ENCODE results near the gene MAML2. TPM values are rescaled to one million over a fixed set of nuclear protein-coding genes. Genes with fewer than 3 reads are reported as not detected.

MAML2 gene
- polyA plus RNA-seq, 4 donors = 27.8 to 33.5 (median 32.1) TPM

DNA sequence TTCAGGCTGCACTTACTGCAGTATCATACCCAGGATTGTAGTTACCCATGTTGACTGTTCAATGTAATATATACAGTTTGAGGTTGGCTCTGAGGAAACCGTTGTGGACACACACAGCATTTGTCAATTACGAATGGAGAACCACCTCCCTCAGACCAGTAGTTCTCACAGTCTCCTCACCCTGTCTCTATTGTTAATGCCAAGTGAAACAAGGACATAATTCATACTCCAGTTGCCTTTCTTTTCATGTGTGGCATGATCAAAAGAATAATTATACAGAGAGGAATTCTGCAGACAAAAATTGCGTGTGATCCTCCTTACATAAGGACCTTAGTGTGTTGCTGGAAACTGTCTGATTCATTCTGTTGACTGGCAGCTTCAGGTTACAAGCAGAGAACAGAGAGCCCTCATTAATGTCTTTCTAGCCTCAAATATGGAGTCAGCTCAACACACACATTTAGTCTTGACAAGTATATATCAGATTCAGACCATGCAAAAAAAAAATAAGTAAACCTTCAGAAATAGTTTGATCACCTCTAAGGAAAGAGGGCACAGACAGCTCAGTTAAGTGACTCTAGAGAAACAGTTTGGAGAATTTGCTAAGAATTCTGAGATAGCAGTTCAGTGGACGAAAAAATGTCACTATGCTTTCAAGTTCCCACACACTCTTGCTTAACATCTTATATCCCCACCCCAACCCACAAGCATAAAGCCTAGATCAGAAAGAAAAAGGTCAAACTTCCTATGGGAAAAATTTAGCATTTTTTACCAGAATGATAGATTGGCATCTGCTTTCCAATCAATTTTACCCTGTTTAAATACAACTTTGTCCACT, 96.1 kb downstream of the MAML2 start:
- no peak for DNase-seq (ENCODE audit: low read depth in 4 of 4, low spot score in 3 of 4)

DNA sequence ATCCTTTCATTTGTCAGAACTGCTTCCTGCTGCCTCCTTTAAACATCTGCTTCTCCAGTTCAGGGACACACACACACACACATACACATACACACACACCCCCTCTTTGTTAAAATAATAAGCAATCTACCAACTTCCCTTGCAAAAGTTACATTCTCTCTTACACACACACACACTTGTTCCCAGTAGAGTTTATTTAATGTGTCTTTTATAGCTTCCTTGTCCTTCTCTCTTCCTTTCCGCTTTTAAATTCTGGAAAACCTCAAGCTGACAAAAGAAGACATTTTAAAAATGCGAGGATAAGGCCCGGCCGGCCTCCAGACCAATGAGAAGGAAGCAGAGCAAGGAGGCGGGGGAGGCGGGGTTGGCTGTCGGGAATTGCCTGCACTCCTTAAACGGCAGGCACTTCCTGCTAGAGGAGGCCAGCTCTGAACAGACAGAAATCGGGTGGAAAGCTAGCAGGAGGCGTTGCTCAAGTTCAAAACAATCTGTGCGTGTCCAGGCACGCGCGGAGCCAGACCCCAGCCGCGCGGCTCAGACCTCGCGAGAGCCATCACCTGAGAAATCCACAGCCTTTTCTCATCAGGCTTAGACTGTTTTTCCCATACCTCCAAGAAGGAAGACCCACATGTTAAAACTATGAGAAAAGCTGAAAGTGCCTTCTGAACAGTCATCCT, 99.9 kb downstream of the MAML2 start:
- DNase-seq (ENCODE audit: low read depth in 4 of 4, low spot score in 3 of 4) = peak; percentile 89 to 95 (median 92)

GRCh38 chr11:96242191-96242847, 100.7 kb downstream of the MAML2 start:
- DNase-seq (ENCODE audit: low read depth in 4 of 4, low spot score in 3 of 4) = no peak

- no peak for DNase-seq (ENCODE audit: low read depth in 4 of 4, low spot score in 3 of 4)
These were observed 101.6 kb downstream of the MAML2 start for GRCh38 chr11:96241331-96241841.

DNA sequence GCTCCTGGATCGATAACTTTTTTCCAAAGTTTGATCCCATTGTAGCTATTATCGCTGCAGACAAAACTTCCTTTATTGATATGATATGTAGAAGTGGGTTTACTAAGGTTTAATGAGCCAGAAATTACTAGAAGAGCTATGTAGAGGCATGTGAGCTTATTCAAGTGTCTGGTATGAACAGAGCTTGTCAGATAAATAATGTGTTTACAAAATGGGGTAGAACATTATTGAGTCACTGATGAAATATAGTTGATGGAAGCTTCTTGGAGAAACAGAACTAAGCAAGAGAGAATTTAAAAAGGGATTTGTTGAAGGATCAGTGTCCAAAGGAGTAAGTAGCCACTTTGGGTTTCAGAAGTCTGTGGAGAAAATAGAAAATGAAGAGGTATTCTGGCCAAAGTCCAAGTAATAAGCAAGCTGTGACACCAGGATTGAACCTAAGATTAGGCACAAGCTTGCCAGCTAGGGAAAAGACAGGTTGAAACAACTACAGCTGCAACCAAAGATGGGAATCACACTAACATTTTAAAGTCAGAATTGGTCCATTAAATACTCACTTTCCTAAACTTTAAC, 104.3 kb downstream of the MAML2 start:
- no peak for DNase-seq (ENCODE audit: low read depth in 4 of 4, low spot score in 3 of 4)

GRCh38 chr11:96237766-96238266, 105.2 kb downstream of the MAML2 start:
- DNase-seq (ENCODE audit: low read depth in 4 of 4, low spot score in 3 of 4) = no peak

- no peak for DNase-seq (ENCODE audit: low read depth in 4 of 4, low spot score in 3 of 4)
These were observed 107.2 kb downstream of the MAML2 start for GRCh38 chr11:96235751-96236150.

DNA sequence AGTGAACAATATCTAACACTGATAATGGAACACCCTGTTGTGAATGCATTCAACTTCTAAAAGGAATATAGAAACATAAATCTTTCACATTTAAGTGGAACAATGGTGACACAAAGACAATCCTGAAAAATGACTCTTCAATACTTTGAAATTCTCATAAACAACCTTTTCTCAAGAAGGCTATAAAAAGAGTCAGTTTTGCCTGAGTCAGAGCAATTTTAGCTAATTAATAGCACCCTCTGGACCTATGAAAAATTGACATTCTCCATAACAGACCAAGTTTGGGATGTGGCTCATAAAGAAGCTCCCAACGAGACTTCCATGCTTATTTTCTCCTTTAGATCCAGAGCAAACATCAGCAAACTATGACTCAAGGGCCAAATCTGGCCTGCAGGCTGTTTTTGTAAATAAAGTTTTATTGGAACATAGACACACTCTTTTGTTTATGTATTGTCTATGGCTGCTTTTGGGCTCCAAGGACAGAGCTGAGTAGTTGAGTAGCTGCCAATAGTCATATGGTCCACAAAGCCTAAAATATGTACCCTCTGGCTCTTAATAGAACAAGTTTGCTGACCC, 108.0 kb downstream of the MAML2 start:
- no peak for DNase-seq (ENCODE audit: low read depth in 4 of 4, low spot score in 3 of 4)

DNA sequence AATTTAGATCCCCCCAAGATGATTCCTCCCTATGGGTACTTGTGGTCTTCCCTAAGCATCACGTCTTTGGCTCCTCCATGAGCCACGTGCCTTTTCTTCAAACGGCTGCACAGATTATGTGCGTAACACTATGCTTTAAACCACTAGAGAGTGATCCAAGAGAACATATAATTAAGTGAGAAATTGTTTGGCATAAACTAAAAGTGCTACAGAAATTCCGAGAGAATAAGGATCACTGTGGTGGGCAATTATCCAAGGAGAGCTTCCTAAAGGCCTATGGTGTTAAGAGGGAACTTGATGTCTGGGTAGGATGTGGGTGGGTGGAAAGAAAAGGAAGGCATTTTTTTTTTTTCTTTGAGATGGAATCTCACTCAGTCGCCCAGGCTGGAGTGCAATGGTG, 110.9 kb downstream of the MAML2 start:
- DNase-seq (ENCODE audit: low read depth in 4 of 4, low spot score in 3 of 4) = no peak

- DNase-seq (ENCODE audit: low read depth in 4 of 4, low spot score in 3 of 4) = no peak
These were observed 112.3 kb downstream of the MAML2 start for GRCh38 chr11:96230686-96231085.

- no peak for DNase-seq (ENCODE audit: low read depth in 4 of 4, low spot score in 3 of 4)
These were observed 113.5 kb downstream of the MAML2 start for GRCh38 chr11:96229354-96229977.

DNA sequence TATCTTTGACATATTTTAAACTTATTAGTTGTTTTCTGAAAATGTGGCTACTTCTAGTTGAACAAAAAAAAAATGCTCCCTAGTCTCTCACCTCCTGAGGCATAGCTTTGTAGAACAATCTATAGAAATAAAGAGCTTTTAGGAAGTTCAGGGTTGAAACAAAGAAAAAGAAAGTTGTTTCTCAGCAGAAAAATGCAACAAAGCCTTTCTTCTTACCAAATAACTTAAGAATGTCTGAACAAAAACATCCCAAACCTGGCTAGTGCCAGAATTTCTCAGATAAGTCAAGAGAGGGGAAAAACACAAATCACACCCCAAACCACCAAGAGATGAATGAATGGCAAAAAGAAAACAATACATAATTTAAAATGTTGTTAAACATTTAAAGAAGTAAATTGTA, 114.1 kb downstream of the MAML2 start:
- no peak for DNase-seq (ENCODE audit: low read depth in 4 of 4, low spot score in 3 of 4)

DNA sequence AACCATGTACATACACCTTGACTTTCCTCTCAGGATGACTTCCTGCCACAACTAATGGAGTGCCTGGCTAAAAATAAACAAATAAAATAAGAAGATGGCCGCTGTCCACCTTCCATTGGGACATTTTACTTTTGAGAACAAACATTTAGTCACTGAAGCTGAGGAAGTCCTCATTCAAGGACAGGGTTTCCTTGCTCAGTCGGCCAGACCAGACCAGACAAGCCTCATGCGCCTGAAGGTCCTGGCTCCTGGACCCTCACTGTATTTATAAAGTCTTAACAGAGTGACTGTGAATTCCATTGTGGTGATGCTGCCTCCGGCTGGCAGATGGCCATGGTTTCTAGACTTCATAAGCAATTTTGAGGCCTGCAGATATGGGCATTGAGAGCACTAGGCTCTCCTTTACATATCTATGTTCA, 114.5 kb downstream of the MAML2 start:
- no peak for DNase-seq (ENCODE audit: low read depth in 4 of 4, low spot score in 3 of 4)

GRCh38 chr11:96227244-96227643, 115.8 kb downstream of the MAML2 start:
- DNase-seq (ENCODE audit: low read depth in 4 of 4, low spot score in 3 of 4) = no peak

GRCh38 chr11:96223083-96223482, 119.9 kb downstream of the MAML2 start:
- no peak for DNase-seq (ENCODE audit: low read depth in 4 of 4, low spot score in 3 of 4)

- DNase-seq (ENCODE audit: low read depth in 4 of 4, low spot score in 3 of 4) = no peak
These were observed 120.9 kb downstream of the MAML2 start for GRCh38 chr11:96222102-96222501.

DNA sequence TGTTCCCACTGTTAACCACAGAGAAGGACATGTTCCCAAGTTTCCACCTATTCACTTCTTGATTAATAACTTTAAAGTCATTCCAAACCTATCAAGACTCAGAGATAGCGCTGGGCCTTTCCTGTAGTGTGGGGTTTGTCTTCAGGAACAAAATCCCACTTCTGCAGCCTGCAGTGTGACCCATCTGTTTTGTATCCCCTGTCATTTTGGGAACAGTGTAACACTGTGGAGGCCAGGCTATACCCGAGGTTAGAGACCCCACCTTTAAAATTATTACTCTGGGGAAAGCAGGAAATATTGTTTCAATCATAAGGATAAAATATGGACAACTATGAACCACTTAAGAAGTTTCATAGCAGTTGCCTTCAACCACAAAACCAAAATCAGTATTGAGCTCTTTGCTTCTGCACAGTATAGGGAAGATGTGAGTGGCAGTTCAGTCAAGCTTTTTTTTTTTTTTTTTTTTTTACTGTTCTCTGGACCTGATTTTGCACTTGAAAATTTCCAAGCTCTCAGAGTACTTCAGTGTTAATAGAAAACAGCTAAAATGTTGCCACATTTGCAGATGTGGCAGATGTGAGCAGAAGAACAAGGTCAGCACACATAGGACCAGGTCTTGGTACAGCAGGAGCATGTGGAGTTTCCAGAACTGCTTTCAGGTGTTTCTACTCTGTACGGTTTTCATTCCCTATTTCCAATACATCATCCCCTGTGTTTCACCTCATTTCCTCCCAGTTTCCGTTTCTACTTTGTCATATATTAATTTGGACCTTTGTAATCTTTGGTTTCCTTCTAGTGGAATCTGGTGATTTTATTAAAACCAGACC, 121.5 kb downstream of the MAML2 start:
- DNase-seq (ENCODE audit: low read depth in 4 of 4, low spot score in 3 of 4) = no peak

- DNase-seq (ENCODE audit: low read depth in 4 of 4, low spot score in 3 of 4) = no peak
These were observed 122.9 kb downstream of the MAML2 start for GRCh38 chr11:96219981-96220623.

GRCh38 chr11:96218901-96219300, 124.1 kb downstream of the MAML2 start:
- no peak for DNase-seq (ENCODE audit: low read depth in 4 of 4, low spot score in 3 of 4)
